HG02970 (cell line): ENCODE data around the gene UGT8.

Source experiments
- ATAC-seq: cut with Tn5 transposase; IDR thresholded peaks from one replicate; pipeline ENCODE4 v1.9.1; 2021; ENCODE audit warnings: mild to moderate bottlenecking, moderate library complexity, moderate number of reproducible peaks; ENCODE audit not compliant: unreplicated experiment, low FRiP score

Gene UGT8

GRCh38 chr4:114684462-114684861 is 85.9 kb downstream of the UGT8 start:
- ATAC-seq, result no peak

- ATAC-seq, result no peak
Observed at GRCh38 chr4:114688059-114688458, 89.5 kb downstream of the UGT8 start.

GRCh38 chr4:114690571-114690970 is 92.0 kb downstream of the UGT8 start:
- no peak for ATAC-seq

GRCh38 chr4:114691865-114692264 is 93.3 kb downstream of the UGT8 start:
- no peak for ATAC-seq

- ATAC-seq, result no peak
Observed at GRCh38 chr4:114692958-114693357, 94.4 kb downstream of the UGT8 start.

GRCh38 chr4:114694770-114695169 is 96.2 kb downstream of the UGT8 start:
- ATAC-seq, result no peak

GRCh38 chr4:114698231-114698630 is 99.6 kb downstream of the UGT8 start:
- no peak for ATAC-seq

- ATAC-seq, result no peak
Observed at GRCh38 chr4:114701491-114701890, 102.9 kb downstream of the UGT8 start.

- no peak for ATAC-seq
Observed at GRCh38 chr4:114717432-114717831, 118.8 kb downstream of the UGT8 start.

- ATAC-seq, result no peak
Observed at GRCh38 chr4:114725066-114725465, 126.5 kb downstream of the UGT8 start.

GRCh38 chr4:114727461-114727860 is 128.9 kb downstream of the UGT8 start:
- ATAC-seq, result no peak
